ENCODE results near the gene PCDHGA1.

- TF ChIP-seq, protein P1, sequence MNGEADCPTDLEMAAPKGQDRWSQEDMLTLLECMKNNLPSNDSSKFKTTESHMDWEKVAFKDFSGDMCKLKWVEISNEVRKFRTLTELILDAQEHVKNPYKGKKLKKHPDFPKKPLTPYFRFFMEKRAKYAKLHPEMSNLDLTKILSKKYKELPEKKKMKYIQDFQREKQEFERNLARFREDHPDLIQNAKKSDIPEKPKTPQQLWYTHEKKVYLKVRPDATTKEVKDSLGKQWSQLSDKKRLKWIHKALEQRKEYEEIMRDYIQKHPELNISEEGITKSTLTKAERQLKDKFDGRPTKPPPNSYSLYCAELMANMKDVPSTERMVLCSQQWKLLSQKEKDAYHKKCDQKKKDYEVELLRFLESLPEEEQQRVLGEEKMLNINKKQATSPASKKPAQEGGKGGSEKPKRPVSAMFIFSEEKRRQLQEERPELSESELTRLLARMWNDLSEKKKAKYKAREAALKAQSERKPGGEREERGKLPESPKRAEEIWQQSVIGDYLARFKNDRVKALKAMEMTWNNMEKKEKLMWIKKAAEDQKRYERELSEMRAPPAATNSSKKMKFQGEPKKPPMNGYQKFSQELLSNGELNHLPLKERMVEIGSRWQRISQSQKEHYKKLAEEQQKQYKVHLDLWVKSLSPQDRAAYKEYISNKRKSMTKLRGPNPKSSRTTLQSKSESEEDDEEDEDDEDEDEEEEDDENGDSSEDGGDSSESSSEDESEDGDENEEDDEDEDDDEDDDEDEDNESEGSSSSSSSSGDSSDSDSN (IDR thresholded peaks at IDR 0.05; ENCODE audit: borderline replicate concordance in 1 of 2, low read depth in 2 of 2, low read length in 2 of 2): no peak
- no peak for TF ChIP-seq NFE2L1 (tag; IDR thresholded peaks at IDR 0.05; ENCODE audit: borderline replicate concordance, low read depth)
- TF ChIP-seq TAF1 (IDR thresholded peaks at IDR 0.05; ENCODE audit: control insufficient read depth, extremely low read depth, insufficient read depth, low read length, severe bottlenecking): no peak
- no peak for TF ChIP-seq E2F8 (IDR thresholded peaks at IDR 0.05; ENCODE audit: low read depth, partially characterized antibody)
- TF ChIP-seq CTCF (IDR thresholded peaks at IDR 0.05 in 2 of 3, conservative IDR thresholded peaks at IDR 0.05 in 1 of 3; ENCODE audit: insufficient read depth in 2 of 3, low read depth in 1 of 3, low read length in 3 of 3): no peak
- no peak for TF ChIP-seq MCM7 (IDR thresholded peaks at IDR 0.05)
- TF ChIP-seq, protein P2, sequence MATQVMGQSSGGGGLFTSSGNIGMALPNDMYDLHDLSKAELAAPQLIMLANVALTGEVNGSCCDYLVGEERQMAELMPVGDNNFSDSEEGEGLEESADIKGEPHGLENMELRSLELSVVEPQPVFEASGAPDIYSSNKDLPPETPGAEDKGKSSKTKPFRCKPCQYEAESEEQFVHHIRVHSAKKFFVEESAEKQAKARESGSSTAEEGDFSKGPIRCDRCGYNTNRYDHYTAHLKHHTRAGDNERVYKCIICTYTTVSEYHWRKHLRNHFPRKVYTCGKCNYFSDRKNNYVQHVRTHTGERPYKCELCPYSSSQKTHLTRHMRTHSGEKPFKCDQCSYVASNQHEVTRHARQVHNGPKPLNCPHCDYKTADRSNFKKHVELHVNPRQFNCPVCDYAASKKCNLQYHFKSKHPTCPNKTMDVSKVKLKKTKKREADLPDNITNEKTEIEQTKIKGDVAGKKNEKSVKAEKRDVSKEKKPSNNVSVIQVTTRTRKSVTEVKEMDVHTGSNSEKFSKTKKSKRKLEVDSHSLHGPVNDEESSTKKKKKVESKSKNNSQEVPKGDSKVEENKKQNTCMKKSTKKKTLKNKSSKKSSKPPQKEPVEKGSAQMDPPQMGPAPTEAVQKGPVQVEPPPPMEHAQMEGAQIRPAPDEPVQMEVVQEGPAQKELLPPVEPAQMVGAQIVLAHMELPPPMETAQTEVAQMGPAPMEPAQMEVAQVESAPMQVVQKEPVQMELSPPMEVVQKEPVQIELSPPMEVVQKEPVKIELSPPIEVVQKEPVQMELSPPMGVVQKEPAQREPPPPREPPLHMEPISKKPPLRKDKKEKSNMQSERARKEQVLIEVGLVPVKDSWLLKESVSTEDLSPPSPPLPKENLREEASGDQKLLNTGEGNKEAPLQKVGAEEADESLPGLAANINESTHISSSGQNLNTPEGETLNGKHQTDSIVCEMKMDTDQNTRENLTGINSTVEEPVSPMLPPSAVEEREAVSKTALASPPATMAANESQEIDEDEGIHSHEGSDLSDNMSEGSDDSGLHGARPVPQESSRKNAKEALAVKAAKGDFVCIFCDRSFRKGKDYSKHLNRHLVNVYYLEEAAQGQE (IDR thresholded peaks at IDR 0.05; ENCODE audit: borderline replicate concordance): no peak
- TF ChIP-seq, protein P2 (CRISPR knock-in tag; IDR thresholded peaks at IDR 0.05; ENCODE audit: low read depth): no peak
- TF ChIP-seq ZBTB26 (CRISPR knock-in tag; IDR thresholded peaks at IDR 0.05): no peak
- no peak for TF ChIP-seq RBBP5 (IDR thresholded peaks at IDR 0.05; ENCODE audit: borderline replicate concordance, insufficient read depth, low read length, poor library complexity, severe bottlenecking)
- no peak for TF ChIP-seq MXD1 (CRISPR knock-in tag; IDR thresholded peaks at IDR 0.05; ENCODE audit: borderline replicate concordance, poor library complexity, severe bottlenecking)
Observed at GRCh38 chr5:141322261-141322660, 8.1 kb upstream of the PCDHGA1 start.

Data from K562 (cell line).